Measurements from ENCODE around the gene MMAA.

MMAA gene

GRCh38 chr4:145703850-145704497 is 84.8 kb downstream of the MMAA start (continued):
- no peak for TF ChIP-seq ZNF518A (tag by site-specific recombination; conservative IDR thresholded peaks at IDR 0.05; ENCODE audit: low read depth)
- no peak for TF ChIP-seq ZNF26 (tag by site-specific recombination; IDR thresholded peaks at IDR 0.05)

GRCh38 chr4:145709336-145709735 is 90.2 kb downstream of the MMAA start:
- Histone ChIP-seq H3K36me3 (ENCODE audit: control insufficient read depth in 2 of 2, insufficient read depth in 1 of 2, low read length in 2 of 2) (no peaks in the 10 kb centered on the region), H3K27ac (ENCODE audit: extremely low read depth, low read depth, low read length) (no peak overlapping the region), H3K4me1 (ENCODE audit: control insufficient read depth, insufficient read depth, low read length) (no peaks in the 10 kb centered on the region), H3K9me3 (ENCODE audit: control insufficient read depth, insufficient read depth, low read depth, low read length) (no peaks in the 10 kb centered on the region), H3K4me3 (ENCODE audit: low read depth, low read length) (no peak overlapping the region)
- ChIA-PET CTCF (interaction anchor here (0.6 to 0.7 kb wide), 2 partner anchors 10 to 382 kb away, joined by 3 read pairs; no protein-coding TSS in a partner anchor), POLR2A (no interaction called here)
- TF ChIP-seq ZNF768 (tag by site-specific recombination; IDR thresholded peaks at IDR 0.05) (no peak), ZNF350 (tag by site-specific recombination; IDR thresholded peaks at IDR 0.05) (no peak), ZFP69B (tag by site-specific recombination; IDR thresholded peaks at IDR 0.05) (no peak), SALL2 (tag by site-specific recombination; IDR thresholded peaks at IDR 0.05; ENCODE audit: borderline replicate concordance) (no peak), ZSCAN23 (tag by site-specific recombination; IDR thresholded peaks at IDR 0.05) (no peak), HOXD13 (CRISPR knock-in tag; IDR thresholded peaks at IDR 0.05; ENCODE audit: borderline replicate concordance) (no peak)

Measured in HEK293 (cell line).